ENCODE results near the gene EOGT.

Gene EOGT

GRCh38 chr3:69011096-69011730, 2.3 kb downstream of the EOGT start:
- no peak for TF ChIP-seq CTCF (IDR thresholded peaks at IDR 0.05; ENCODE audit: low read length, missing control alignments)
- DNase-seq (ENCODE audit: low read depth) = peak; percentile 39
- H3K4me3 ChIP-seq (replicated peaks; ENCODE audit: low read depth, low read length) = no peak overlapping the region

GRCh38 chr3:69009559-69010410, 3.7 kb downstream of the EOGT start:
- peak; percentile 96 for DNase-seq (ENCODE audit: low read depth)

GRCh38 chr3:69008980-69009379, 4.5 kb downstream of the EOGT start:
- no peak for TF ChIP-seq CTCF (IDR thresholded peaks at IDR 0.05; ENCODE audit: low read length, missing control alignments)
- no peak overlapping the region for H3K4me3 ChIP-seq (replicated peaks; ENCODE audit: low read depth, low read length)
- DNase-seq (ENCODE audit: low read depth) = peak; percentile 59

More at GRCh38 chr3:69009559-69010410, 3.7 kb downstream of the EOGT start:
- no peak overlapping the region for H3K4me3 ChIP-seq (replicated peaks; ENCODE audit: low read depth, low read length)
- no peak for TF ChIP-seq CTCF (IDR thresholded peaks at IDR 0.05; ENCODE audit: low read length, missing control alignments)

- no peak overlapping the region for H3K4me3 ChIP-seq (replicated peaks; ENCODE audit: low read depth, low read length)
- DNase-seq (ENCODE audit: low read depth) = no peak
- no peak for TF ChIP-seq CTCF (IDR thresholded peaks at IDR 0.05; ENCODE audit: low read length, missing control alignments)
Observed at GRCh38 chr3:69005791-69006482, 7.5 kb downstream of the EOGT start.

GRCh38 chr3:69005071-69005790, 8.3 kb downstream of the EOGT start:
- no peak for DNase-seq (ENCODE audit: low read depth)
- no peak for TF ChIP-seq CTCF (IDR thresholded peaks at IDR 0.05; ENCODE audit: low read length, missing control alignments)
- no peak overlapping the region for H3K4me3 ChIP-seq (replicated peaks; ENCODE audit: low read depth, low read length)

GRCh38 chr3:69004138-69004537, 9.3 kb downstream of the EOGT start:
- DNase-seq (ENCODE audit: low read depth) = no peak
- TF ChIP-seq CTCF (IDR thresholded peaks at IDR 0.05; ENCODE audit: low read length, missing control alignments) = no peak
- H3K4me3 ChIP-seq (replicated peaks; ENCODE audit: low read depth, low read length) = no peak overlapping the region
